ENCODE results near the gene EMC9. TPM values are rescaled to one million over a fixed set of nuclear protein-coding genes. Genes with fewer than 3 reads are reported as not detected.

Gene EMC9
- polyA plus RNA-seq, 2 of the 4 experiments (the other 2 are of a cell fraction) = 21.5 to 48.5 TPM

- FAIRE-seq = no peak
- Histone ChIP-seq H3K9me3 (no peaks in the 10 kb centered on the region), H3K27ac (no peak overlapping the region), H3K4me3 (no peak overlapping the region), H3K4me1 (no peaks in the 10 kb centered on the region), H3K4me2 (no peak overlapping the region)
- peak in 1 of 2 experiments; percentile 31; a peak in 2 of 6 replicates for ATAC-seq
- CTCF ChIA-PET = interaction anchor here (1.1 to 4.5 kb wide), 6 partner anchors 7 to 37 kb away, joined by 3 to 22 read pairs (median 6); partner anchors contain the start of genes DCAF11, IRF9 and NRL
- TF ChIP-seq CHD2 (IDR thresholded peaks at IDR 0.05; ENCODE audit: low read length, partially characterized antibody) = no peak
- TF ChIP-seq NFE2L2 (conservative IDR thresholded peaks at IDR 0.05; ENCODE audit: low read length) = no peak
- no peak for TF ChIP-seq NR3C1 (IDR thresholded peaks at IDR 0.05)
- TF ChIP-seq HEYL (CRISPR knock-in tag; IDR thresholded peaks at IDR 0.05) = no peak
- TF ChIP-seq CHD4 (IDR thresholded peaks at IDR 0.05; ENCODE audit: borderline replicate concordance) = no peak
- TF ChIP-seq, protein P1, sequence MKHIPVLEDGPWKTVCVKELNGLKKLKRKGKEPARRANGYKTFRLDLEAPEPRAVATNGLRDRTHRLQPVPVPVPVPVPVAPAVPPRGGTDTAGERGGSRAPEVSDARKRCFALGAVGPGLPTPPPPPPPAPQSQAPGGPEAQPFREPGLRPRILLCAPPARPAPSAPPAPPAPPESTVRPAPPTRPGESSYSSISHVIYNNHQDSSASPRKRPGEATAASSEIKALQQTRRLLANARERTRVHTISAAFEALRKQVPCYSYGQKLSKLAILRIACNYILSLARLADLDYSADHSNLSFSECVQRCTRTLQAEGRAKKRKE (CRISPR knock-in tag; IDR thresholded peaks at IDR 0.05; ENCODE audit: low read depth) = no peak
- TF ChIP-seq, protein P2, sequence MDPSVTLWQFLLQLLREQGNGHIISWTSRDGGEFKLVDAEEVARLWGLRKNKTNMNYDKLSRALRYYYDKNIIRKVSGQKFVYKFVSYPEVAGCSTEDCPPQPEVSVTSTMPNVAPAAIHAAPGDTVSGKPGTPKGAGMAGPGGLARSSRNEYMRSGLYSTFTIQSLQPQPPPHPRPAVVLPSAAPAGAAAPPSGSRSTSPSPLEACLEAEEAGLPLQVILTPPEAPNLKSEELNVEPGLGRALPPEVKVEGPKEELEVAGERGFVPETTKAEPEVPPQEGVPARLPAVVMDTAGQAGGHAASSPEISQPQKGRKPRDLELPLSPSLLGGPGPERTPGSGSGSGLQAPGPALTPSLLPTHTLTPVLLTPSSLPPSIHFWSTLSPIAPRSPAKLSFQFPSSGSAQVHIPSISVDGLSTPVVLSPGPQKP (IDR thresholded peaks at IDR 0.05; ENCODE audit: low read depth, low read length) = no peak
- TF ChIP-seq FOSL2 (IDR thresholded peaks at IDR 0.05) = no peak
- TF ChIP-seq FOSL2 (CRISPR knock-in tag; IDR thresholded peaks at IDR 0.05) = no peak
- no peak for TF ChIP-seq CEBPB (IDR thresholded peaks at IDR 0.05)
- WGBS (ENCODE audit: missing lambda C conversion rate) = 85% methylated on average over 9 of the region's 9 CpGs
- DNase-seq (ENCODE audit: low read depth in 1 of 2, low spot score in 1 of 2) = no peak
- POLR2A ChIA-PET = interaction anchor here (2.0 kb wide), 1 partner anchor 9 kb away, joined by 8 read pairs; the partner anchor contains the start of genes DCAF11 and NRL
Observed at GRCh38 chr14:24123424-24124417, 17.7 kb downstream of the EMC9 start.

- Histone ChIP-seq H3K4me3 (no peak overlapping the region), H3K4me2 (no peak overlapping the region), H3K9me3 (no peaks in the 10 kb centered on the region), H3K4me1 (no peaks in the 10 kb centered on the region), H3K27ac (no peak overlapping the region)
- POLR2A ChIA-PET = no interaction called here
- no peak for TF ChIP-seq NPAS2 (CRISPR knock-in tag; IDR thresholded peaks at IDR 0.05; ENCODE audit: borderline replicate concordance)
- no peak for TF ChIP-seq FOSB (CRISPR knock-in tag; IDR thresholded peaks at IDR 0.05)
- CTCF ChIA-PET = interaction anchor here (0.6 to 1.9 kb wide), 3 partner anchors 14 to 334 kb away, joined by 3 to 9 read pairs (median 8); partner anchors contain the start of gene IRF9
- DNase-seq (ENCODE audit: low read depth in 1 of 2, low spot score in 1 of 2) (no peak), ATAC-seq (no peak), FAIRE-seq (no peak)
- 89% methylated on average over 8 of the region's 8 CpGs for WGBS (ENCODE audit: missing lambda C conversion rate)
Observed at GRCh38 chr14:24122898-24123297, 18.5 kb downstream of the EMC9 start.

- Histone ChIP-seq H3K4me2 (no peak overlapping the region), H3K4me1 (no peaks in the 10 kb centered on the region), H3K27ac (no peak overlapping the region), H3K9me3 (no peaks in the 10 kb centered on the region), H3K4me3 (no peak overlapping the region)
- DNase-seq (ENCODE audit: low read depth in 1 of 2, low spot score in 1 of 2) (no peak), FAIRE-seq (no peak), ATAC-seq (no peak)
- POLR2A ChIA-PET = interaction anchor here (0.6 kb wide), 1 partner anchor 76 kb away, joined by 3 read pairs; no protein-coding TSS in a partner anchor
- CTCF ChIA-PET = interaction anchor here (0.6 to 1.9 kb wide), 3 partner anchors 14 to 334 kb away, joined by 3 to 9 read pairs (median 8); partner anchors contain the start of gene IRF9
- WGBS (ENCODE audit: missing lambda C conversion rate) = 83% methylated on average over 4 of the region's 4 CpGs
- TF ChIP-seq, protein P2 (IDR thresholded peaks at IDR 0.05; ENCODE audit: low read depth, low read length) = no peak
- TF ChIP-seq SMC3 (IDR thresholded peaks at IDR 0.05) (no peak), ZC3H11A (IDR thresholded peaks at IDR 0.05) (no peak), CHD2 (IDR thresholded peaks at IDR 0.05; ENCODE audit: low read length, partially characterized antibody) (no peak), FOSB (CRISPR knock-in tag; IDR thresholded peaks at IDR 0.05) (no peak), KDM5A (IDR thresholded peaks at IDR 0.05) (no peak), CHD4 (IDR thresholded peaks at IDR 0.05; ENCODE audit: borderline replicate concordance) (no peak), GATA3 (IDR thresholded peaks at IDR 0.05; ENCODE audit: borderline replicate concordance) (no peak), EP300 (IDR thresholded peaks at IDR 0.05) (no peak)
- TF ChIP-seq, protein P3, sequence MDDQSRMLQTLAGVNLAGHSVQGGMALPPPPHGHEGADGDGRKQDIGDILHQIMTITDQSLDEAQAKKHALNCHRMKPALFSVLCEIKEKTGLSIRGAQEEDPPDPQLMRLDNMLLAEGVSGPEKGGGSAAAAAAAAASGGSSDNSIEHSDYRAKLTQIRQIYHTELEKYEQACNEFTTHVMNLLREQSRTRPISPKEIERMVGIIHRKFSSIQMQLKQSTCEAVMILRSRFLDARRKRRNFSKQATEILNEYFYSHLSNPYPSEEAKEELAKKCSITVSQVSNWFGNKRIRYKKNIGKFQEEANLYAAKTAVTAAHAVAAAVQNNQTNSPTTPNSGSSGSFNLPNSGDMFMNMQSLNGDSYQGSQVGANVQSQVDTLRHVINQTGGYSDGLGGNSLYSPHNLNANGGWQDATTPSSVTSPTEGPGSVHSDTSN (IDR thresholded peaks at IDR 0.05) = no peak
- TF ChIP-seq, protein P4, sequence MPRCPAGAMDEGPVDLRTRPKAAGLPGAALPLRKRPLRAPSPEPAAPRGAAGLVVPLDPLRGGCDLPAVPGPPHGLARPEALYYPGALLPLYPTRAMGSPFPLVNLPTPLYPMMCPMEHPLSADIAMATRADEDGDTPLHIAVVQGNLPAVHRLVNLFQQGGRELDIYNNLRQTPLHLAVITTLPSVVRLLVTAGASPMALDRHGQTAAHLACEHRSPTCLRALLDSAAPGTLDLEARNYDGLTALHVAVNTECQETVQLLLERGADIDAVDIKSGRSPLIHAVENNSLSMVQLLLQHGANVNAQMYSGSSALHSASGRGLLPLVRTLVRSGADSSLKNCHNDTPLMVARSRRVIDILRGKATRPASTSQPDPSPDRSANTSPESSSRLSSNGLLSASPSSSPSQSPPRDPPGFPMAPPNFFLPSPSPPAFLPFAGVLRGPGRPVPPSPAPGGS (IDR thresholded peaks at IDR 0.05) = no peak
Observed at GRCh38 chr14:24122416-24122815, 19.0 kb downstream of the EMC9 start.

Data from A549 (cell line).